CD4-positive, alpha-beta T cell treated with Interleukin-21 for 1 hour (primary cell): Measurements from ENCODE around the gene IGFL3.
A peak's percentile ranks its signal among the peaks of the same experiment; 100 is the strongest.
"Not testable (repeated sequence)": the region's sequence is repeated elsewhere in the genome, so short reads cannot be mapped to it uniquely, and the experiment has no call there.

Experiments used
- DNase-seq: peaks from one replicate; pipeline ENCODE4 v3.0.0-alpha.2; 2020

IGFL3 gene

GRCh38 chr19:46118136-46118535 lies 6.4 kb downstream of the IGFL3 start:
- DNase-seq = no peak

DNA sequence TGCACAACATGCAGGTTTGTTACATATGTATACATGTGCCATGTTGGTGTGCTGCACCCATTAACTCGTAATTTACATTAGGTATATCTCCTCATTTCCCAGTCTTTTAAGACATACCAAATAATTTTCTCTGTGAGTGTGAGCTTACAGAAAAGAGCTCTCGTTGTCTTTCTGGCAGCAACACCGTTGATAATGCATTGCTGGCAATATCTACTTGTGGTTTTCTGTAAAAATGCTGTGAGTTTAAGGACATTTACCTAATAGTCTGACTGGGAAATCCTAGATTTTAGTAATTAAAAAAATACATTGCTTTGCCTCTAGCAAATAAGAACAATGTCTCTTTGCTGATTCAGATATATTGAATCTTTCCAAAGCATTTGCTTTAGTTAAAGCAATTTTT lies 8.4 kb downstream of the IGFL3 start:
- DNase-seq = no peak

DNA sequence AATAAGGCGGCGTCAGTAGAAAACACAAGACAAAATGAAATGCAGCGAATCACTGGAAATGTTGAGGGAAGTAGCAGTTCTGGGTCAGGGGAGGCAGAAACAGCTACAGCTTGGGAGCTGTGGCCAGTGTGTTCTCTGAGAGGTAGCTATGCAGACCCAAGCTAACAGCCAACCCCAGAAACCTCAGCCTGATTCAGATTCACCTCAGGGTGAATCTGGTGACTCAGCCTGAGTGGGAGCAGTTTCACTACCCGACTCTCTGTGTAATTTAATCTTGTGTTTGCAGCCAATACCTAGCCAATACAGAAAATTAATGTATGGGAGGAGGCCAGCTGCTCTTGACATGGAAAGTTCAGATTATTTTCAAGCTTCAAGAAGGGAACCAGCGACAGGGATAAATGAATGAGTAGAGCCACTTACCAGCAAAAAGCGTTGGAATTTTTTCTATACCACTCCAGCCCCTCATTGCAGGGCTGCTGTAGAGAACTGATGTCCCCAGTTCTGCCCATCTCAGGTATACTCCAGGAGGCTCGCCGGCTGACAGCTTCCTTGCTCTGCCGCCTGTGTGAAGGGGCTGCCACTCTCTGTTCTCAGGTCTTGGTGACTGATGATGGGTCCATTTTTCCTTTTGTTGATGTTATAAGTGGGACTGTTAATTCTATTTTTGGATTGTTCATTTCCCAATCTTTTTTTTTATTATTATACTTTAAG lies 8.9 kb downstream of the IGFL3 start:
- DNase-seq = no peak

DNA sequence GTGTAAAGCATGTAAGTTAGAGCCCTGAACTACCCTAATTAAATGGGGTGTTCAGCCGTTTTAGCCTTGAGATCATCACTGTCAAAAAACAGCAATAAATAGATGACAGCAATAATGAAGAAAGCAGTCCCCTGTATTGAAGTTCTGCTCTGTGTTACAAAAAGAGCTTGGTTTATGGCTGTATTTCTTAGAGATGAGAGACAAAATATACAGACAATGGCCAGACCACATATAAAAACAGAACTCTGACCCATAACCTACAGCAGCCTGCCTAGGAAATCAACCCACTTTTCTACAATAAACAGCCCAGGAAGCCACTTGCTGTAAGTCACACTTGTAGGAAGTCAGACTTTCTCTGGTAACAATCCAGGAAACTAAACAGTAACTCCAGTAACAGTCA lies 10.8 kb downstream of the IGFL3 start:
- no peak for DNase-seq

DNA sequence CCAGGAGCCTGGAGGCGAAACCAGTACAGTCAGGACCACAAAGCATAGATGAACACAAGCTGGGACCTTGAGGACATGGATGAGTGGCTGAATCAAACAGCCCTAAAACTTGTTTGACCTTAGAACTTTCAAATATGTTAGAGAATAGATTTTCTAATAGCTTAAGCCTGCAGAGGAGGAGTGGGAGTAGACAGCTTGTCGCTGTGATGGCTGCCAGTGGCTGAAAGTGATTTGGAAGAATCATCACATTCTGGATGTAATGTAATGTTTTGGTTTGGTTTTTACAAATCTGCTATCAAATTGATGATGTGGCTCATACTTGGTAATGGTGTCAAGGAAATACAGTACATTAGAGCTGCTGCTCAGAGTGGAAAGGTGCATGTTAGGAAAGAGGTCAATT lies 12.0 kb downstream of the IGFL3 start:
- DNase-seq = no peak

DNA sequence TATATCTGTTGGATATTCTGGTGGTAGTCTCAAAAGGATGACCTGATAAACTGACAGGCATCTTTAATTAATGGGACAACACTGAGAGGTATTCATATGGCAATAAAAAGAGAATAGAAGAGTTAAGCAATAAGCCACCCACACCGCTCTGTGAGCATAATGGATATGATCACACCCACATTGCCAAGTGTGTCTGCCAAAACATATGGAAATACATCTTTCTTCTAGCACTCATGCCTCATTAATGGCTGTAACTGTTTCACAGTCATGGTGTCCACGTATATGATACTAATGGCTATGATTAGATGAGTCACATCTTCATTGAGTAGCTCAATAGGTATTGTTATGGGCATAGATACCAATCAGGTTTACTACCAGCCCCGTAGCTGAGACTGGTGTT lies 13.1 kb downstream of the IGFL3 start:
- DNase-seq = no peak

GRCh38 chr19:46109876-46110275 lies 14.6 kb downstream of the IGFL3 start:
- DNase-seq = no peak

- DNase-seq = no peak
Observed at GRCh38 chr19:46107371-46107770, 17.1 kb downstream of the IGFL3 start.

GRCh38 chr19:46102333-46102732 lies 22.2 kb downstream of the IGFL3 start:
- not testable (repeated sequence) for DNase-seq

DNA sequence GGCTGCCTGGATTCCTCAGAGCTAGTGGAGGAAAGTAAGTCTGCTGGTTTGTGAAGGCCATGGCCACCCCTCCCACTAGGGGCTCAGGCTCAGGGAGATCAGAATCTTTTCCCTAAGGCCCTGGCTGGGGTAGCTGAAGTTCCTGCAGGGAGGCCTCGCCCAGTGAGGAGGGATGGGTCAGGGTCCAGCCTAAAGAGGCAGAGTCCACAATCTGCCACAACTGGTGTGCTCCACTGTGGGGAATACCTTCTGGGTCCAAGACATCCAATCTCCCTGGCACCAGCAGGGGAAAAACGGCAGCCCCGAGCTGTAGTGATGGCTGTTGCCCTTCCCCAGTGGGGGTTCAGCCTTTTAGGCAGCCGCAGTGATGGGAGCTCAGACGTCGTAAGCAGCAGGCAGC lies 23.2 kb downstream of the IGFL3 start:
- no peak for DNase-seq

DNA sequence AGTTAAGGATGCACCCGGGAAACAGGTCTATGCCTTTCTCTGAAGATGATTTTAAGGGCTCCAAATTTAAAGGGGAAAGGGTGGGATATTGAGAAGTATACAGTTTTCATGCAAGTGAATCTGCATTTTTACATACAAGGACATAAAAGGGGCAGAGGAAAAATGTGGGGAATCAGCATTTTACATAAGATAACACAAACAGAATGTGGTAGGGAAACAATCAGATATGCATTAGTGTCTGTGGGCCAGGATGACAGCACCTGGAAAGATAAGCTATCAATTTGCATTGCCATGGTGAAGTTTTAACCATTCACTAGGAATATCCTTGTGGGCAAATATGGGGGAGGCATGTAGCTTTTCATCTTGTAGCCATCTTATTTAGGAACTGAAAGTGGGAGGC lies 24.1 kb downstream of the IGFL3 start:
- DNase-seq = no peak

- DNase-seq = no peak
Observed at GRCh38 chr19:46090444-46090843, 34.0 kb downstream of the IGFL3 start.

DNA sequence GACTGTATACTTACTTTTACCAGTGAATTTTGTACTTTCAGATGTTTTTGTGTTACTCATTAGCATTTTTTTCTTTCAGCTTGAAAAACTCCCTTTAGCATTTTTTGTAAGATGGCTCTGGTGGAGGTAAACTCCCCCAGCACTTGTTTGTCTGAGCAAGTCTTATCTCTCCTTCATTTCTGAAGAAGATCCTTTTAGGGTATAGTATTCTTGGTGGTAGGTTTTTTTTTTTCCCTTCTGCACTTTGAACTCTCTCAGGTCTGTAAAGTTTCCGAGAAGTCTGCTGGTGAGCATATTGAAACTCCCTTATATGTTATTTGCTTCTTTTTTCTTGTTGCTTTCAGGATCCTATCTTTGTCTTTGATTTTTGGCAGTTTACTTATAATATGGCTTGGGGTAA lies 35.1 kb downstream of the IGFL3 start:
- no peak for DNase-seq

DNA sequence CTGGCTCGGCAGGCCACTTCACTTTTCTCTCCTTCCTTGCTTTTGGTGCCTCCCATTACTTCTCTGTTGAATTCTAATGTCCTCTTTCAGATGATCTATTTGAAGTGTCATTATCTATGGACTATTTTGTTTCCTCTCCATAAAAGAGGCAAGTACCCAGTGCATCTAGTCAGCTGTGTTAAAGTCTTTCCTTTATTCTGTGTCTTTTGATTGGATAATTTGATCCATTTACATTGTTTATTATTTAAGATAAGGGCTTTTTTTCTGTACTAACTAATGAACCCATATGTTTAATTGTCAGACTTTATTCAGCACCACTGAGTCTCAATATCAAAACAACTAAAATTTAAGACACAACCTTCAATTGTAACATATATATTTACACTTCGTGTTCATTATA lies 36.4 kb downstream of the IGFL3 start:
- DNase-seq = no peak

- no peak for DNase-seq
Observed at GRCh38 chr19:46085888-46086287, 38.6 kb downstream of the IGFL3 start.

- no peak for DNase-seq
Observed at GRCh38 chr19:46082728-46083050, 41.8 kb downstream of the IGFL3 start.

GRCh38 chr19:46081928-46082727 lies 42.4 kb downstream of the IGFL3 start:
- peak; percentile 15 for DNase-seq

DNA sequence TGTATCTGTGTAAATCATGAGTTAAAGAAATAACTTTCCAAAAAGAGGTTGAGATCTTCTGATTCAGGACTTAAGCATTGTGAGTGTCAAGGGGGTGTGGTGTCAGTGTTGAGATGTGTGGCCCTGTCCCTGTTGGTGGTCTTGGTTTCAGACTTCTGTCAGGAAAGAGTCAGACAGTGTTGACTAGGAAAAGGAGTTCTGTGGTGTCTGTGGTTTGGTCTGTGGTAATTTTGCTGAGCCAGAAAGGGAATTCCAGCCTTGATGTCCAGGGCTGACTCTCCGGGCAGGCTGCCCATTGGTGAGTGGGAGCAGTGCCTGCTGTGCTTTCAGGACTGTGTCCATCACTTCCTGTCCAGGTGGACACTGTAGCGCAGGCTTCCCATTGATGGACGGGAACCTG lies 43.9 kb downstream of the IGFL3 start:
- DNase-seq = no peak

DNA sequence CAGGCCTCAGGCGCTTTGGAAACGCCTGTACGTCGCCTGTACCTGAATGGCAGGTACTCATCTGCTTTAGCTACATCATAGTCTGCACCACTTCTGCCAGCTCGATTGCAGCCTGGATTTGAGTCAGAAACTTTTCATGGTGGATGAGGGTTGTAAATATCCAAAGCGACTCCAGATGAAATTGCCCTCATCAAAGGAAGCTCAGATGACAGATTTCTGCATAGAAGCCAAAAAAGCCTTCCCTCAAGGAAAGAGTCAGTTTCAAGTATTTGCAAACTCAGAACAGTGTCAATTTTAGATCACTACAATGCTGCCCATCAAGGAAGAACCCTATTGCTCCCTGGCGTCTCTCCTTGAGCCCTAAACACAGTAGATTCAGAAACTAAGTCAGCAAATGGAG lies 44.9 kb downstream of the IGFL3 start:
- no peak for DNase-seq

DNA sequence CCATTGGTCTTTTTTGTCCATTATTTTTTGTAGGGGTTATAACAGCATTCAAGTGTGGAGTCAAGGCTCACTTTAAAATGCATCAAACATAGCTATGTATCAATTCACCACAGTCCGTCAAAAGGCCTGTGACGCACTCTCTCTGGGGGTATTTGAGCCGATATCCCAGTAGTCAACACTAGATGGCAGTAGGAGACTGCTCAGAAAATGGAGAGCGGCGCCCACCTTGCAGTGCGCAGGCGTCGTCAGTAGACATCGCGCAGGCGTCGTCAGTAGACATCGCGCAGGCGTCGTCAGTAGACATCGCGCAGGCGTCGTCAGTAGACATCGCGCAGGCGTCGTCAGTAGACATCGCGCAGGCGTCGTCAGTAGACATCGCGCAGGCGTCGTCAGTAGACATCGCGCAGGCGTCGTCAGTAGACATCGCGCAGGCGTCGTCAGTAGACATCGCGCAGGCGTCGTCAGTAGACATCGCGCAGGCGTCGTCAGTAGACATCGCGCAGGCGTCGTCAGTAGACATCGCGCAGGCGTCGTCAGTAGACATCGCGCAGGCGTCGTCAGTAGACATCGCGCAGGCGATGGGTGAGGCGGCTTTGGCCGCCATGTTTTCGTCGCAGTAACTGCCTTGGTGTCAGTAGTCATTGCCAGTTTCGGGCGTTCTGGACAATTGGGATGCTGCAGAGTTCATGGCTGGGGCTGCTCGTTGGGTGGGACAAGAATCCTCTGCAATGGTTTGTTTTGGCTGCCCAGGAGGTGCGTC lies 45.7 kb downstream of the IGFL3 start:
- not testable (repeated sequence) for DNase-seq

DNA sequence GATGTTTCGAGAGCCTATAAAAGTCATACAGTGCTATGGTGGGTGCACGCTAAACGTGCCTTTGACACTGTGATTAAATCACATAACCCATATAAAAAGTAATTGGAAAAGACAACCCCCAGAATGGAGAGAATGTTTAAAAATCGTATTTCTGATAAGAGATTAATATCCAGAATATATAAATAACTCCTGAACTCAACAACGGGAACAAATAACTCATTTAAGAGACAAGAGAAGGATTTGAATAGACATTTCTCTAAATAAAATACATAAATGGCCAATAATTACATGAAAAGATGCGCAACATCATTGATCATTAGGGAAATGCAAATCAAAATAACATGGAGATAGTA lies 46.7 kb downstream of the IGFL3 start:
- no peak for DNase-seq

DNA sequence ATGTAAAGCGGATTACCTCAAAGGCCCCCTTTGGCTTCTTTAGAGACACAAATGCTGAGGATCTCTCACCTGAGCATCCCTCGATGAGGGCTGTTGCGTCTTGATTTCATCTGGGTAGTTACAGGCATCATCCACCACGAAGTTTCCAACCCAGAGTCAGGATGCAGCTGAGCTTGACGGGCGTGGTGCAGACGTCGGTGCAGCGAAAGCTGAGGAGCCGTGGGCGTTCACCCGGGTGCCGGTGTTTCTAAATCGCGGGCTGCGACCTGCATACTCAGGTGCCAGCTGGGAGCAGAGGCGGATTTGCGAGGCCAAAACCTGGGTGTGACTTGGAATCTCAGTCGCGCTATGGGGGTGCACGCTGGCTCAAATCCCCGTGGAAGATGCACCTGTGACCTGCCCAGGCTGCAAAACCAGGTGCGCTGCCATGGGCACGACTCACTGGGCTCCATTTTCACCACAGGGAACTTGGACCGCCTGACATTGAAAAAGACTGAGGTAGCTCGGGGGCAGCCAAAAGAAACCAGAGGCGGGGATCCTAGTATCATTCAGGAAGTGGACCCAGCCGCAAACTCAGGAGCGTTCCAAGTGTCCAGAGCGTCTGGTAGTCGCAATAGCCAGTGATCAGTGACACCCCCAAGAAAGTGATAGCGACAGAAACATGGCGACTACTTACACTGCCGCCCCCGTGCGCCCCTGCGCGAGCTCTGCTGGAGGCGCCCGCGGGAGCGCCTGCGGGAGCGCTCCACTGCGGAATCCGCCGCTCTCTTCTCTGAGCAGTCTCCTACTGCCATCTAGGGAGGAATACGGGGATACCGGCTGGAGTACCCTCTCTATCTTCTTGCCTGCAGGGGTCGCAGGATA lies 47.3 kb downstream of the IGFL3 start:
- peak; percentile 6 for DNase-seq
